Muscle of back (tissue), 11 donors: ENCODE measurements around the gene RNF31. TPM values are rescaled to one million over a fixed set of nuclear protein-coding genes. Genes with fewer than 3 reads are reported as not detected.
A peak's percentile ranks its signal among the peaks of the same experiment; 100 is the strongest.

ENCODE experiments used
- DNase-seq, 3 donors: peaks; one replicate each; pipeline versions ENCODE4 v3.0.0 to v3.0.0-alpha.2; 2013
- polyA plus RNA-seq, 10 donors: library from polyadenylated mRNA; unstranded; fragments of 120-200 nt; gene quantifications; one replicate each; pipeline ENCODE4 v1.2.1, GENCODE V29; 2013; ENCODE audit not compliant: insufficient read length in 10 of 10

RNF31 gene
- polyA plus RNA-seq, 10 donors, result 26.5 to 46.0 (median 33.1) TPM

DNA sequence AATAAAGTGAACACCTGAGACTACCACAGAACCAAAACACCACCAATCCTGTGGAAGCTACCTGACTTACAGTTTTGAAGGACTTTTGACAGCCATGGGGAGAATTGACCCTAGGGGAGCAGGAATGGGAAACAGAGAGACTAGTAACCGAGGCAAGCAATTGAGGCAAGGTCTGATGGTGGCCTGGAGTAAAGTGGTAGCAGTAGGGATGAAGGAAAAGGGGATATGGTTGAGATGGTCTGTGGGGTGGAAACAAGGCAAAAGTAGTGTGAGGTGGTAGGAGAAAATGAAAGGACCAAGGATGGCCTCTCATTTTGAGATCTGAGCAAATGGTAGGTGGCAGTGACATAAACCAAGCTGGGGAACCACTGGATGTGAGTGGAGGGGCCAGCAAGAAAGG, 9.5 kb downstream of the RNF31 start:
- DNase-seq, result no peak

DNA sequence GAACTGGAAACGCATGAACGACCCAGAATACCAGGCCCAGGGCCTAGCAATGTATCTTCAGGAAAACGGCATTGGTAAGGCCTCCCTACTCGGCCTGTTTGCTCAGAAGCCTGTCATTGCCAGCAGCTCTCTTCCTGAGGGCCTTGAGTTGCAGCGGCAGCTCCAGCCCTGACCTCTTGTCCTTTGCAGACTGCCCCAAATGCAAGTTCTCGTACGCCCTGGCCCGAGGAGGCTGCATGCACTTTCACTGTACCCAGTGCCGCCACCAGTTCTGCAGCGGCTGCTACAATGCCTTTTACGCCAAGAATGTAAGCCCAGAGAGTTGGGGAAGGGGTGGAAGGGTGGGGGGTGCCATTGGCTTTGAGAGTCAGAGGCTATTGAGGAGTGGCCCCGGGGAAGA, 10.0 kb downstream of the RNF31 start:
- no peak for DNase-seq

DNA sequence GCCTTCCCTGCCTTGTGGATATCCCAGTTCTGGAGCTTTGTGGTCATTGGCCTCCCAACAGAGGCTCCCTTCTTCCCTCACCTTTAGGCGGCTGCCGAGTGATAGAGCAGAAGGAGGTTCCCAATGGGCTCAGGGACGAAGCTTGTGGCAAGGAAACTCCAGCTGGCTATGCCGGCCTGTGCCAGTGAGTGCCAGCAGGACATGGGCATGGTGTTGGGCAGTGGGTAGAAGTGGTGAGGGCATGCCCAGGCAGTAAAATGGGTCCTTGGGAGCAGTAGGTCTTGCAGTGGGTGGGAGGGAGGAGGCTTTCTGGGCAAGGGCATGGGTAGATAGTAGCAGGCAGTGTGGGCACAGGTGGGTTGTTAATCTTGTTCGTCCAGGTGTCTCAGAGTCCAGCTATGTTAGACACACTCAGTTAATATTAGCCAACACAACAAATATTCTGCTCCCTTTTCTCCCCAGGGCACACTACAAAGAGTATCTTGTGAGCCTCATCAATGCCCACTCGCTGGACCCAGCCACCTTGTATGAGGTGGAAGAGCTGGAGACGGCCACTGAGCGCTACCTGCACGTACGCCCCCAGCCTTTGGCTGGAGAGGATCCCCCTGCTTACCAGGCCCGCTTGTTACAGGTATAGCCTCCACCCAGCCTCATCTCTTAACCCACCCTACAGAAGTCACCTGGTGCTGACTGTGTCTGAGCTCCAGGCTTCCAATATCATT, 12.6 kb downstream of the RNF31 start:
- no peak for DNase-seq

DNA sequence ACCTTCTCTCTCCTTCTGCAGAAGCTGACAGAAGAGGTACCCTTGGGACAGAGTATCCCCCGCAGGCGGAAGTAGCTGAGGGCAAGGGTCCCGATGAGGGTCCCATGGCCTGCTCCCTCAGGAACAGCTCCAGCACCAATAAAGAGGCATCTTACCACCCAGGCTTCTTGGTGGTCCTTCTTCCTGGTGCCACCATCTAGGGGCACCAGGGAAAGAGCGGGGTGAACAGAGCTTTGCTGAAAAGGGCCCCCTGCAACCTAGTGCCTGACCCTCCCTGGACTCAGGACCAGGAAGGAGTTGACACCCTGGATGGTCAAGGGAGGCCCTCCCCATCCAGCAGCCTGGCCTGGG, 13.2 kb downstream of the RNF31 start:
- no peak for DNase-seq

DNA sequence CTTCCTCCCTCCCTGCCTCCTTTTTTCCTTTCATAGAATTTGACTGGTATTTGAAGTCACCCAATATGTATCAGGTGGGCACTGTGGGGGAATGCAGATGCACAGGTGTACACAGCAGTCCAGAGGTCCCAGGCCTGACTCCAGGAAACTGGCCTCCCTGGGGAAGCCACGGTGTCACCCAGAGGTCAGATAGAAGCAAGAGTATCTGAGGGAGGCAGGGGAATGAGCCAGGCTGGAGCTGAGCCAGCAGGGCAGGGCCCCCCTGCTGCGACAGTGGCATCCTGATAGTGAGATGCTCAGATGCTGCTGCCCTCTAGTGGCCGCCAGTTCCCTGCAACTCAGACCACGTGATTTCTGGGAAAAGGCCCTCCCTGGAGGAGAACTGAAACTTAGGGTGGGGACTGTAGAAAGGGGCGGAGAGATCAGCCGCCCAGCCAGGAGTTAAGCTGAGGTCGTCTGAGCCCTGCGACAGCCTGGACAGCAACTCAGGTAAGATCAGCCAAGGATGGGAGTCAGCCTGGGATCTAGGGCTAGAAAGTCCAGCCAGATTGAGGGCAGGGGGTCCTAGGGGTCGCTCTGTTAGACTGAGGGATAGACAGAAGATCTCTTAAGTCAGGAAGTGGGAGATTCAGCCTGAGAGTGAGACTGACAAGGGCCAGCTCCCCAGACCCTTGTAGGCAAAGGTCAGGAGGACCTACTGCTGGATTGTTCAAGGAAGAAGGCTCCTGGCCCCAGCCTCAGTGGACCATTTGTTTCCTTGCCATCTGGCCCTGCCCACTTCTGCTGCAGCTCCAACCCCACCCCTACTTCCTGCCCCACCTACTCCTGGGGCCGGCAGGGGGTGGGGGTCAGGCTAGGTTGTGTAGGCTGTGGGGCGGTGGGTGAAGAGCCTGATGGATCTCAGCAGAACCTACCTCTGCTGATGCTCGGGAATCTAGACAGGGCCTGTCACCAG, 13.8 kb downstream of the RNF31 start, which contains the start of gene IRF9:
IRF9 (plus strand) TSS at position 416 of the 955 bp plus-strand sequence. CDS start 880 bp downstream, outside the sequence.
- peak; percentile 96 to 97 (median 97) for DNase-seq

DNA sequence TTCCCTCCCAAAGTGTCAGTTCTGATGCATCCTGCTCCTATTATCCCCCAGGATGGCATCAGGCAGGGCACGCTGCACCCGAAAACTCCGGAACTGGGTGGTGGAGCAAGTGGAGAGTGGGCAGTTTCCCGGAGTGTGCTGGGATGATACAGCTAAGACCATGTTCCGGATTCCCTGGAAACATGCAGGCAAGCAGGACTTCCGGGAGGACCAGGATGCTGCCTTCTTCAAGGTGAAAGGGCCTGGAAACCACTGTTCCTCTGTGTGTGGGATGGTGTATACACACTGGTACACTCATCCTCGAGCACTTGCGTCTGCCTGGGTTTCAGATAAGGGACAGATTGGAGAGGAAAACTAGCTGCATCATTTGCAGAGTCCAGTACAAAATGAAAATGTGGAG, 14.8 kb downstream of the RNF31 start:
- no peak for DNase-seq

DNA sequence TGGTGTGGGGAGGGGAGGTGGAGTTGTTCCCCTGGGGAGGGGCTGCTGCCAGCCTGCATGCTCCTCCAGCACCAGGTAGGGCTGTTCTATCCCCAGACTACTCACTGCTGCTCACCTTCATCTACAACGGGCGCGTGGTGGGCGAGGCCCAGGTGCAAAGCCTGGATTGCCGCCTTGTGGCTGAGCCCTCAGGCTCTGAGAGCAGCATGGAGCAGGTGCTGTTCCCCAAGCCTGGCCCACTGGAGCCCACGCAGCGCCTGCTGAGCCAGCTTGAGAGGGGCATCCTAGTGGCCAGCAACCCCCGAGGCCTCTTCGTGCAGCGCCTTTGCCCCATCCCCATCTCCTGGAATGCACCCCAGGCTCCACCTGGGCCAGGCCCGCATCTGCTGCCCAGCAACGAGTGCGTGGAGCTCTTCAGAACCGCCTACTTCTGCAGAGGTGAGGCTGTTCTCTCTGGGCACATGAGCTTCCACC, 17.3 kb downstream of the RNF31 start:
- DNase-seq, result no peak

DNA sequence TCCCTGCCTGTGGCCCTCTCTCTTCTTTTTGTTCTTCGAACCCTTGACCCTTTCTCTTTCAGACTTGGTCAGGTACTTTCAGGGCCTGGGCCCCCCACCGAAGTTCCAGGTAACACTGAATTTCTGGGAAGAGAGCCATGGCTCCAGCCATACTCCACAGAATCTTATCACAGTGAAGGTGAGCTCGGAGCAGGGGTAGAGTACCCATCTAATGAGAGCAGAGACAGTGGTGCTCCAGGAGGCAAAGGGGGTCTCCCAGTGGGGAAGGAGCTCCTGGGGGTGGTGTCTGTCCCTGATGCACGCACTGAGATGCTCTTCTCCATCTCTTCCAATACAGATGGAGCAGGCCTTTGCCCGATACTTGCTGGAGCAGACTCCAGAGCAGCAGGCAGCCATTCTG, 18.5 kb downstream of the RNF31 start:
- DNase-seq, result no peak

DNA sequence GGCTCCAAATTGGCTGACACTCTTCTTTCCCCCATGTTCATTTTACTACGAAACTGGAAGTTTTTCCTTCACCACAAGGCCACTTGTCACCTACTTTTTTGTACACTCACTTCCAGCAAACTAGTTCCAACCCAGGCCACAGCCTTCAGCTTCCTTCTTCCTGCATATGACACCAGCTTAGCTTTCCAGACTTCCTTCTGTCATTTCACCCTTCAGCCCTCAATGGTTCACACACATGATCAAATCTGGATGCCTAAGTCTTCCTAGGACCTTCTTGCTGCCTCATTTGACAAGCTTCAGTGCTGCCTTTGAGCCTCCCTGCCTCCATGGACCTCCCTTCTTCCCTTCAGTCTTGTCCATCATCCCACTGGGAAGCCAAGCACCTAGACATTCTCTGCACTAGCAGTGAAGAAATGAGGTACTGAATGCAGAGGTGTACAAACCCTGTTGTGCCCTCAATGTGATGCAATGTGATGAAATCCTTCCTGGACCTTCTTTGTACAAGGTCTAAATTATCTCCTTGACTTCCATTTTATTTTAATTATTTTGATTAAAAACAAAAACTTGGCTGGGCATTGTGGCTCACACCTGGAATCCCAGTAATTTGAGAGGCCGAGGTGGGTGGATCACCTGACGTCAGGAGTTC, 20.3 kb downstream of the RNF31 start:
- no peak for DNase-seq

DNA sequence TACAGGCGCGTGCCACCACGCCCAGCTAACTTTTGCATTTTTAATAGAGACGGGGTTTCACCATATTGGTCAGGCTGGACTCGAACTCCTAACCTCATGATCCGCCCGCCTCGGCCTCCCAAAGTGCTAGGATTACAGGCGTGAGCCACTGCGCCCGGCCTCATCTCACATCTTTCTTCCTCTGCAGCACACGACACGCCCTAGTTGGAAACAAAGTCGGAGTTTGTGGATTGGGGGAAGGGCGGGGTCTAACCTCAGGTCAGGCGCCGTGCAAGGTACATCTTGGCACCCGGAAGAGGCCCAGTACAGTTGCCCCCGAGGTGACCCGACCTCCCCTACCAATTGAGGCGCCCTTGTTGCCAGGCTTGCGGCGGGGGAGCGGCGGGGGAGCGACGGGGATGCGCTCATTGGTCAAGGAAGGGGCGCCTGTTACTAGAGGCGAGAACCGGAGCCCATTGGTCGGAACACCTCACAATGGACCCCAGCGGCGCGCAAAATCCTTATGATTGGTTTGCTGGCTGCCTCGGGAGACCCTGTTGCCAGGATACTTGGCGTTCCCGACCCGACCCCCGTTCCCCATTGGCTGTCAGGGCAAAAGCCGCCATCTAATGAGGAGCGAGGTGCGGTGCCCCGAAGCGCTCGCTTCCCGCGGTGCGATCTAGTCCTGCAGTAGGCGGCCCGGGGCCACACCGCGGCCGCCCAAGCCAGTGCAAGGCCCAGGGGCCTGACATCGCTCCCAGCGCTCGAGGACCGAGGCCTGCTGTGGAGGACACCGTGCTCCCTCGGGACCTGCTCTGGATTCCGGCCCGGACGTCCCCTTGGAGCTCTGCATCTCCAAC, 24.3 kb downstream of the RNF31 start, which contains the start of gene REC8:
REC8 (plus strand) TSS at position 659 of the 839 bp plus-strand sequence. CDS start 473 bp downstream, outside the sequence.
- peak; percentile 66 to 90 (median 80) for DNase-seq

DNA sequence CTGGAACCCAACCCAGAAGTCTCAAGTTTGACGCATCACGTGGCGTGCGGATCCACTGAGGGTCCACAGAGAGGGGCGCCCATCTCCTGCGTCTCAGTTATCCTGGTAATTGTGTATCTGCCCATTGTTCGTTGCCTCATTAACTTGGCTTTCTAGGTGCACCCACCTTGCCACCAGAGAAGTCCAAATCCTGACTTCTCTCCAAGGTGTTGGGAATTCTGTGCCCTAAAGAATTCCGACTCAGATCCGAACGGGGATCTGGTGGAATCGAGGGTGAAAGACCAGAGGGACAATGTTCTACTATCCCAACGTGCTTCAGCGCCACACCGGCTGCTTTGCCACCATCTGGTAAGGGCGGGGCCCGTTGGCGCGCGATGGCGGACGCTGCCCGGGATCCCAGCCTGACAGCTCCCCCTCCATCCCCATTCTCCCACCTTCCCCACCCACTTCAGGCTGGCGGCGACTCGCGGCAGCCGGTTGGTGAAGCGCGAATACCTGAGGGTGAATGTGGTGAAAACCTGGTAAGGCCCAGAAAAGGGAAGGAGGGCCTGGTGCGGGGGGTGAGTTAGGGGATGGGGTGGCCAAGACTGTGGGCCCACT, 25.1 kb downstream of the RNF31 start:
- no peak for DNase-seq

DNA sequence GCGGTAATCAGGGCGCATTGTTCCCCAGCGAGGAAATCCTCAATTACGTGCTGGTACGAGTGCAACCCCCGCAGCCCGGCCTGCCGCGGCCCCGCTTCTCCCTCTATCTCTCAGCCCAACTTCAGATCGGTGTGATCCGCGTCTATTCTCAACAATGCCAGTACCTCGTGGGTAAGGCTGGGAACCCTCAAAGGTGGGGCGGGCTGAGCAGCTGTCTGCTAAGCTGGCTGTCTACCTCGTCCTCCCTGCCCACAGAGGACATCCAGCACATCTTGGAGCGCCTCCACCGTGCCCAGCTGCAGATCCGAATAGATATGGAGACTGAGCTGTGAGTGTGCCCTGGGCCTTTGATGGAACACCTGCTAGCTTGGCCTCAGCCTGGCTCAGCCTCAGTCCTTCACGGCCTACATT, 25.6 kb downstream of the RNF31 start:
- DNase-seq, result no peak

DNA sequence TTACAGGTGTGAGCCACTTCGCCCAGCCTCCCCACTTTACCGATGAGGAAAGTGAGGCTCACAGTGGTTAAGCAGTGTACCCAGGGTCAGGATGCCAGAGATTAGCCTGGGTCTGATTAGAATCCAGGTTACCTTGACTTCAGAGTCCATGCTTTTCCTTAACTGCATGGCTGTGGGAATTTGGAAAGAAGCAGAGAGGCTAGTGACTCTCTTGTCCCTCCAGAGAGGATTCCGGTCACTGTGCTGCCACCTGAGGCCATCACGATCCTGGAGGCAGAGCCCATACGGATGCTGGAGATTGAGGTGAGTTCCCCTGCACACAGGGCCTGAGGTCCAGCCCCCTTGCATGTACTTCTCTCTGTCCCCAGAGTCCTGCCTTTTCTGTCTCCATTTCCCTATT, 29.3 kb downstream of the RNF31 start:
- no peak for DNase-seq

DNA sequence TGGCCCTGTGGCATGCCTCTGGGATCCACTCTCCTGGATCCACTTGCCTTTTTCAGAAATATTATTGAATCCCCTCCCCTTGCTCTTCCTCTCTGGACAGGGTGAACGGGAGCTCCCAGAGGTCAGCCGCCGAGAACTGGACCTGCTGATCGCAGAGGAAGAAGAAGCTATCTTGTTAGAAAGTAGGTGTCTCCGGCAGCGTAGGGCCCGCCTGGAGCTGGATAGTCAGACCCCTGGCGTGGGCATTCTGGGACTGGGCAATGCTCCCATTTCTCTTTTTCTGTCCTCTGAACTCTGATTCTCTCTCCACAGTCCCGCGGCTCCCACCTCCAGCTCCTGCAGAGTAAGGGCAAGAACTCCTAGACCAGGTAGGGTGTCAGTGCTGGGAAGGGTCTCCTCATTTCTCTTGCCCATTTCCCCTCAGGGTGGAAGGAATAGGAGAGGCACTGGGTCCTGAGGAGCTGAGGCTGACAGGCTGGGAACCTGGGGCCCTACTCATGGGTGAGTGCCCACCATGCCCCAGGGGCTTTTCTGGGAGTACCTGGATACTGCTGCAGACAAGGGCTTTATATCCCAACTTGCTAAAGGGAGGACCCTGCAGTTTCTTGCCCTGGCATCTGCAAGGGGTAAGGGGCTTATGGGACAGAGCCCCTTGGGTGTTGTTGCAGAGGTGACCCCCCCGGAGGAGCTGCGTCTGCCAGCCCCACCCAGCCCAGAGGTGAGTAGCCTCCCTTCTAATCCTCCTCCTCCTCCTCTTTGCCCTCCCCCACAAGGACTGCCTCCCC, 29.9 kb downstream of the RNF31 start:
- no peak for DNase-seq

DNA sequence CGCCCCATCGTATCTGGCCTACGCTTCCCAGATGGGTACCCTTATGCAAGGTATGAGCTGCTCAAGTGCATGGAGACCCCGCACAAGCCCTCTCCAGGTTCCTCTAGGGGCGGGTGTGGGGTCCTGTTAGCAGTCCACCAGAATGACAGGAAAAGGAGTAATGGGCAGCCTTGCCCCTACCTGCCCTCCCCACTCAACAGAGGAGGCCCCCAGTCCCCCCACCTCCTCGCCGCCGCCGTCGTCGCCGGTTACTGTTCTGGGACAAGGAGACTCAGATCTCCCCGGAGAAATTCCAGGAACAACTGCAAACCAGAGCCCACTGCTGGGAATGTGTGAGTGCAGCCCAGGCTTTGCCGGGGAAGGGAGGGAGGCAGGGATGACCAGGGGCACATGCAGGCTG, 30.6 kb downstream of the RNF31 start:
- no peak for DNase-seq

DNA sequence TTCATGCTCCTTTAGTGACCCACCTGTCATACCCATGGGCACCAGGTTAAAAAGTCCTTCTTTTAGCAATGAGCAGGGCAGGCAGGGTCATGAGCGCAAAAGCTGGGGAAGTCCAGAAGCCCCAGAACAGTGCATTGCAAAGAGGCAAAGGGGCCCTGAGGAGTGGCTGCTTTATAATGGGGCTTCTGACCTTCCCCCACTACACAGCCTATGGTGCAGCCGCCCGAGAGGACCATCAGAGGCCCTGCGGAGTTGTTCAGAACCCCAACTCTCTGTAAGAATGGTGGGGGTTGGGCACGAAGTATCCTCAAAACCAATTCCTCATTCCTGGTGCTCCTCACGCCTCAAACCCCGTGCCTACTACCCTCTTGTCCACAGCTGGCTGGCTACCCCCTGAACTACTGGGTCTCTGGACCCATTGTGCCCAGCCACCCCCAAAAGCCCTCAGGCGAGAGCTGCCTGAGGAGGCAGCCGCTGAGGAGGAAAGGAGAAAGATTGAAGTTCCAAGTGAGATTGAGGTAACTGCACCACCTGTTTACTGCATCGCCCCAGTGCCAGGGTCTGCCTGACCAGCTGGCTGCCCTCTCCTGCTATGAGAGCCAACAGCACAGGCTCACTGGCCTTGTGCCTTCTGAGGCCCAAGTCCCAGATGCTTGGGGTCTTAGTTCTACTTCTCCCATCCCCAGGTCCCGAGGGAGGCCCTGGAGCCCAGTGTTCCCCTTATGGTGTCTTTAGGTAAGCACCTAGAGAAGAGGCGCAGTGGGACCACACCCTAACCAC, 31.3 kb downstream of the RNF31 start:
- no peak for DNase-seq

DNA sequence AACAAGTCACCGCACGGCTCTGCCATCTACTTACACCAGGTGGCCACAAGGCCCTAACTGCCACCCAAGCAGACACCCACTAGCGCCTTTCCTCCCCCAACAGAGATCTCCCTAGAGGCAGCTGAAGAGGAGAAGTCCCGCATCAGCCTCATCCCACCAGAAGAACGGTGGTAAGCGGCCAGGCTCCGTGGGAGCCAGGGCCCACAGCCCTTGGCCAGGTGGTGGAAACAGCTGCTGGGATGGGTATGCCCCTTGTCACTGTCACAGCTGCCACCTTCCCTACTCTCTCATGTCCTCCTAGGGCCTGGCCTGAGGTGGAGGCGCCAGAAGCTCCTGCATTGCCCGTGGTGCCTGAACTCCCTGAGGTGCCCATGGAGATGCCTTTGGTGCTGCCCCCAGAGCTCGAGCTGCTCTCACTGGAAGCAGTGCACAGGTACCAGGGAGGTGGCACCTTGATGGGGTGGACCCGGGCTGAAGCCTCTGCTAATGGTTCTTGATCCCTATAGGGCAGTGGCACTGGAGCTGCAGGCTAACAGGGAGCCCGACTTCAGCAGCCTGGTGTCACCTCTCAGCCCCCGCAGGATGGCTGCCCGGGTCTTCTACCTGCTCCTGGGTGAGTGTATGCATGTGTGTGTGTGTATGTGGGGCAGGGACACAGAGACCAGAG, 32.1 kb downstream of the RNF31 start:
- no peak for DNase-seq

DNA sequence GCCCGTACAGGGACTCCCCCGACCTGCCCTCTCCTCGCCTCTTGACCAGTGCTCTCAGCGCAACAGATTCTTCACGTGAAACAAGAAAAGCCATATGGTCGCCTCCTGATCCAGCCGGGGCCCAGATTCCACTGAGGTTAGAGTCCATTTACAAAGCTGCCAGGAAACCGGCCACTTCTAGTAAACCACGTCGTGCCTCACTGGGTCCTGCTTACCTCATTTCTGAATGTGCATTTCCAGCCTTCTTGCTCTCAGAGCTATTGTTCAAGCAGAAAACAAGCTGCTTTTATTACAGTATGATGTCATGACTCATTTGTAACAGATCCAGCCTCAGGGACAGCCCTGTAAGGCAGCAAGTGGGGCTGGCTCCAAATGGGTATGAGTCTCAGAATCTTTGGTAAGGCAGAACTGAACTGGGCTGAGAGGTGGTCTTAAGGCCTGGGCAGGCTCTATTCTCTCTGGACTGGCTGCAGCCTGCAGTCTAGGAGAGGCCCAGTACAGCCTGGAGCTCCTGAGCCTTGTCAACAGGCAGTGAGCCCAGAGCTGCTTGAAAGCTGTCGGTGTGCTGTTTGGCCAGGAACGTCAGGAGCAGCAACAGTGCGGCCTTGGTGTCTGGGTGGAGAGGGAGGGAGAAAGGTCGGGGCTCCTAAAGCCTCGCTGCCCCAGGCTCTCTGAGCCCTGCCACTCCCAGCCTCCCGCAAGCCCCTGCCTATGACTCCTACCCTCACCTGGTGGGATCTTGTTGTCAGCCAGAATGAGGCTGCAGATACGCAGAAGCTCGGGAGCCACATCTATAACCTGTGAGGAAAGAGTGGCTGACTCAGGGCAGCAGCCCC, 32.9 kb downstream of the RNF31 start:
- peak in 1 of 3 donors; percentile 65 for DNase-seq
